ENCODE data around the gene MKNK1. TPM values are rescaled to one million over a fixed set of nuclear protein-coding genes. Genes with fewer than 3 reads are reported as not detected.
A peak's percentile ranks its signal among the peaks of the same experiment; 100 is the strongest.

The MKNK1 gene
- polyA plus RNA-seq, 1 of the 3 experiments (the other 2 are of a cell fraction): 28.2 TPM

DNA sequence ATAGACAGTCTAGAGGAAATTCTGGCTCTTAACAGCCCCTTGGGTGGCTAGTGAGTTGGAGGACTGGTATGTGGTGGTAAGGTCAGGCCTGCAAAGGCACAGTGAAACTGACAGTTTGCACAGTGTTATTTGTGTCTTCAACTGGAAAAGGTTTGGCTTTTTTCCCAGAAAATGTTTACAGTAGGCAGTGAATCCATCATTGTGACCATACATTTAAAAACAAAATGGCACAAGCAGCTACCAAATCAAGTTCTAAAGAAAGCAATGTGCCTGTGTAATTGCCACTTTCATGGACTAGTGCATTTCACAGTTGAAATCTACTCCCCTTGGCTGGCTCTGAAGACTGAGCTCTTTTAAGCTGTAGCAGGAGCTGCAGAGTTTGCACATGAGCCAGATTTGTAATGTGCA is 39.3 kb upstream of the MKNK1 start:
- H3K9ac ChIP-seq: no peak overlapping the region
- TF ChIP-seq RAD21 (IDR thresholded peaks at IDR 0.05; ENCODE audit: low read length) (no peak), YY1 (IDR thresholded peaks at IDR 0.05; ENCODE audit: low read depth) (no peak), SIN3A (IDR thresholded peaks at IDR 0.05; ENCODE audit: borderline replicate concordance, low read depth, low read length) (no peak), FOXM1 (IDR thresholded peaks at IDR 0.05; ENCODE audit: low read depth) (no peak), TCF12 (IDR thresholded peaks at IDR 0.05) (peak; percentile 80), SMC3 (IDR thresholded peaks at IDR 0.05; ENCODE audit: low read depth, low read length) (no peak), MEF2A (IDR thresholded peaks at IDR 0.05; ENCODE audit: borderline replicate concordance, low read depth) (no peak), POLR2AphosphoS5 (IDR thresholded peaks at IDR 0.05; ENCODE audit: low read depth, low read length) (peak; percentile 49; the same call in 1 of the 2 replicates), CHD2 (IDR thresholded peaks at IDR 0.05; ENCODE audit: low read length, partially characterized antibody) (no peak), NRF1 (IDR thresholded peaks at IDR 0.05; ENCODE audit: low read depth, low read length) (no peak), ELF1 (IDR thresholded peaks at IDR 0.05) (no peak), RFX5 (IDR thresholded peaks at IDR 0.05; ENCODE audit: low read length) (no peak), TAF1 (IDR thresholded peaks at IDR 0.05; ENCODE audit: borderline replicate concordance, low read depth, low read length) (no peak), EZH2phosphoT487 (IDR thresholded peaks at IDR 0.05; ENCODE audit: borderline replicate concordance, low read depth) (no peak), FOXJ3 (CRISPR knock-in tag; IDR thresholded peaks at IDR 0.05) (no peak), EP300 (IDR thresholded peaks at IDR 0.05; ENCODE audit: borderline replicate concordance in 1 of 2, low read depth in 1 of 2, low read length in 1 of 2) (peak; percentile 29 to 59; a peak in 2 of 4 replicates), FOSL2 (IDR thresholded peaks at IDR 0.05; ENCODE audit: borderline replicate concordance, low read depth) (peak; percentile 80; the same call in 1 of the 2 replicates), JUND (IDR thresholded peaks at IDR 0.05) (peak; percentile 77), MXI1 (IDR thresholded peaks at IDR 0.05; ENCODE audit: low read depth, low read length) (no peak), TEAD4 (IDR thresholded peaks at IDR 0.05; ENCODE audit: borderline replicate concordance, insufficient read depth) (peak; percentile 64; the same call in 1 of the 2 replicates), GATA2 (CRISPR knock-in tag; IDR thresholded peaks at IDR 0.05) (no peak), RCOR1 (IDR thresholded peaks at IDR 0.05; ENCODE audit: low read length) (no peak), NFIC (IDR thresholded peaks at IDR 0.05; ENCODE audit: borderline replicate concordance) (peak; percentile 89), RXRA (IDR thresholded peaks at IDR 0.05; ENCODE audit: borderline replicate concordance, low read depth) (peak; percentile 59; the same call in 1 of the 2 replicates)
- TF ChIP-seq, protein P1, sequence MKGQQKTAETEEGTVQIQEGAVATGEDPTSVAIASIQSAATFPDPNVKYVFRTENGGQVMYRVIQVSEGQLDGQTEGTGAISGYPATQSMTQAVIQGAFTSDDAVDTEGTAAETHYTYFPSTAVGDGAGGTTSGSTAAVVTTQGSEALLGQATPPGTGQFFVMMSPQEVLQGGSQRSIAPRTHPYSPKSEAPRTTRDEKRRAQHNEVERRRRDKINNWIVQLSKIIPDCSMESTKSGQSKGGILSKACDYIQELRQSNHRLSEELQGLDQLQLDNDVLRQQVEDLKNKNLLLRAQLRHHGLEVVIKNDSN (IDR thresholded peaks at IDR 0.05; ENCODE audit: borderline replicate concordance, low read depth): no peak
- TF ChIP-seq, protein P2, sequence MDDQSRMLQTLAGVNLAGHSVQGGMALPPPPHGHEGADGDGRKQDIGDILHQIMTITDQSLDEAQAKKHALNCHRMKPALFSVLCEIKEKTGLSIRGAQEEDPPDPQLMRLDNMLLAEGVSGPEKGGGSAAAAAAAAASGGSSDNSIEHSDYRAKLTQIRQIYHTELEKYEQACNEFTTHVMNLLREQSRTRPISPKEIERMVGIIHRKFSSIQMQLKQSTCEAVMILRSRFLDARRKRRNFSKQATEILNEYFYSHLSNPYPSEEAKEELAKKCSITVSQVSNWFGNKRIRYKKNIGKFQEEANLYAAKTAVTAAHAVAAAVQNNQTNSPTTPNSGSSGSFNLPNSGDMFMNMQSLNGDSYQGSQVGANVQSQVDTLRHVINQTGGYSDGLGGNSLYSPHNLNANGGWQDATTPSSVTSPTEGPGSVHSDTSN (IDR thresholded peaks at IDR 0.05): peak; percentile 93
- TF ChIP-seq, protein P3, sequence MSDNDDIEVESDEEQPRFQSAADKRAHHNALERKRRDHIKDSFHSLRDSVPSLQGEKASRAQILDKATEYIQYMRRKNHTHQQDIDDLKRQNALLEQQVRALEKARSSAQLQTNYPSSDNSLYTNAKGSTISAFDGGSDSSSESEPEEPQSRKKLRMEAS (IDR thresholded peaks at IDR 0.05; ENCODE audit: low read depth): peak; percentile 67
- TF ChIP-seq, protein P4, sequence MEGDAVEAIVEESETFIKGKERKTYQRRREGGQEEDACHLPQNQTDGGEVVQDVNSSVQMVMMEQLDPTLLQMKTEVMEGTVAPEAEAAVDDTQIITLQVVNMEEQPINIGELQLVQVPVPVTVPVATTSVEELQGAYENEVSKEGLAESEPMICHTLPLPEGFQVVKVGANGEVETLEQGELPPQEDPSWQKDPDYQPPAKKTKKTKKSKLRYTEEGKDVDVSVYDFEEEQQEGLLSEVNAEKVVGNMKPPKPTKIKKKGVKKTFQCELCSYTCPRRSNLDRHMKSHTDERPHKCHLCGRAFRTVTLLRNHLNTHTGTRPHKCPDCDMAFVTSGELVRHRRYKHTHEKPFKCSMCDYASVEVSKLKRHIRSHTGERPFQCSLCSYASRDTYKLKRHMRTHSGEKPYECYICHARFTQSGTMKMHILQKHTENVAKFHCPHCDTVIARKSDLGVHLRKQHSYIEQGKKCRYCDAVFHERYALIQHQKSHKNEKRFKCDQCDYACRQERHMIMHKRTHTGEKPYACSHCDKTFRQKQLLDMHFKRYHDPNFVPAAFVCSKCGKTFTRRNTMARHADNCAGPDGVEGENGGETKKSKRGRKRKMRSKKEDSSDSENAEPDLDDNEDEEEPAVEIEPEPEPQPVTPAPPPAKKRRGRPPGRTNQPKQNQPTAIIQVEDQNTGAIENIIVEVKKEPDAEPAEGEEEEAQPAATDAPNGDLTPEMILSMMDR (IDR thresholded peaks at IDR 0.05): no peak
- TF ChIP-seq, protein P5, sequence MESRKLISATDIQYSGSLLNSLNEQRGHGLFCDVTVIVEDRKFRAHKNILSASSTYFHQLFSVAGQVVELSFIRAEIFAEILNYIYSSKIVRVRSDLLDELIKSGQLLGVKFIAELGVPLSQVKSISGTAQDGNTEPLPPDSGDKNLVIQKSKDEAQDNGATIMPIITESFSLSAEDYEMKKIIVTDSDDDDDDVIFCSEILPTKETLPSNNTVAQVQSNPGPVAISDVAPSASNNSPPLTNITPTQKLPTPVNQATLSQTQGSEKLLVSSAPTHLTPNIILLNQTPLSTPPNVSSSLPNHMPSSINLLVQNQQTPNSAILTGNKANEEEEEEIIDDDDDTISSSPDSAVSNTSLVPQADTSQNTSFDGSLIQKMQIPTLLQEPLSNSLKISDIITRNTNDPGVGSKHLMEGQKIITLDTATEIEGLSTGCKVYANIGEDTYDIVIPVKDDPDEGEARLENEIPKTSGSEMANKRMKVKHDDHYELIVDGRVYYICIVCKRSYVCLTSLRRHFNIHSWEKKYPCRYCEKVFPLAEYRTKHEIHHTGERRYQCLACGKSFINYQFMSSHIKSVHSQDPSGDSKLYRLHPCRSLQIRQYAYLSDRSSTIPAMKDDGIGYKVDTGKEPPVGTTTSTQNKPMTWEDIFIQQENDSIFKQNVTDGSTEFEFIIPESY (IDR thresholded peaks at IDR 0.05; ENCODE audit: borderline replicate concordance, low read depth): peak; percentile 23; the same call in 1 of the 2 replicates
- TF ChIP-seq, protein P6, sequence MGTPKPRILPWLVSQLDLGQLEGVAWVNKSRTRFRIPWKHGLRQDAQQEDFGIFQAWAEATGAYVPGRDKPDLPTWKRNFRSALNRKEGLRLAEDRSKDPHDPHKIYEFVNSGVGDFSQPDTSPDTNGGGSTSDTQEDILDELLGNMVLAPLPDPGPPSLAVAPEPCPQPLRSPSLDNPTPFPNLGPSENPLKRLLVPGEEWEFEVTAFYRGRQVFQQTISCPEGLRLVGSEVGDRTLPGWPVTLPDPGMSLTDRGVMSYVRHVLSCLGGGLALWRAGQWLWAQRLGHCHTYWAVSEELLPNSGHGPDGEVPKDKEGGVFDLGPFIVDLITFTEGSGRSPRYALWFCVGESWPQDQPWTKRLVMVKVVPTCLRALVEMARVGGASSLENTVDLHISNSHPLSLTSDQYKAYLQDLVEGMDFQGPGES (IDR thresholded peaks at IDR 0.05; ENCODE audit: low read depth, low read length): no peak
- no peak overlapping the region for H3K4me3 ChIP-seq (ENCODE audit: low read depth in 2 of 2, low read length in 1 of 2)
- ChIA-PET POLR2A (no interaction called here), CTCF (interaction anchor here (1.1 kb wide), 1 partner anchor 11 kb away, joined by 4 read pairs; no protein-coding TSS in a partner anchor)
- peaks cover 3 to 7% of the 10 kb centered on the region in 2 experiments for H3K4me1 ChIP-seq (ENCODE audit: control insufficient read depth in 1 of 2, insufficient read depth in 2 of 2, low read depth in 1 of 2, low read length in 1 of 2)
- peak overlapping the region; percentile 45 to 66; a peak in 3 of 4 replicates for H3K27ac ChIP-seq (ENCODE audit: low read depth in 2 of 2, low read length in 1 of 2)
- DNase-seq: no peak
- no peaks in the 10 kb centered on the region for H3K9me3 ChIP-seq
- no peaks in the 10 kb centered on the region for H3K27me3 ChIP-seq (ENCODE audit: insufficient read depth)
- H3K79me2 ChIP-seq (ENCODE audit: insufficient read depth): no peaks in the 10 kb centered on the region
- H3K4me2 ChIP-seq: peak overlapping the region; percentile 45; the same call in 1 of the 2 replicates
- H3K36me3 ChIP-seq (replicated peaks in 1 of 2; ENCODE audit: control insufficient read depth in 1 of 2, insufficient read depth in 2 of 2, low read length in 1 of 2): peaks cover 9 to 20% of the 10 kb centered on the region in 2 experiments
- H3K9me2 ChIP-seq: no peaks in the 10 kb centered on the region
- no peak overlapping the region for H2AFZ ChIP-seq (ENCODE audit: low read depth)
- H4K20me1 ChIP-seq (ENCODE audit: insufficient read depth): no peaks in the 10 kb centered on the region
- H3F3A ChIP-seq (replicated peaks; ENCODE audit: insufficient read depth): peaks cover 23% of the 10 kb centered on the region

All from SK-N-SH (cell line).